ENCODE results near the gene CORO2B. TPM values are rescaled to one million over a fixed set of nuclear protein-coding genes. Genes with fewer than 3 reads are reported as not detected.

Gene CORO2B
- total and polyA plus RNA-seq, 11 donors, result 3.0 to 9.1 (median 5.0) TPM

GRCh38 chr15:68612503-68612902 lies 33.7 kb downstream of the CORO2B start:
- ATAC-seq (no peak), DNase-seq (no peak)
- no peak overlapping the region for H3K27ac ChIP-seq
- no peaks in the 10 kb centered on the region for H3K36me3 ChIP-seq
- 96 to 98% (median 97%) methylated on average over 3 of the region's 3 CpGs for WGBS, 4 donors
- H3K9me3 ChIP-seq, result no peaks in the 10 kb centered on the region
- TF ChIP-seq CTCF (IDR thresholded peaks at IDR 0.05), result no peak
- TF ChIP-seq POLR2A (IDR thresholded peaks at IDR 0.05), result no peak
- intact Hi-C loops (cut with DNase I), result loop anchor here in 1 of 10 donors (2.0 kb wide), 1 partner anchor 30 kb away; no protein-coding TSS in a partner anchor
- peaks cover 4 to 63% (median 41%) of the 10 kb centered on the region in 12 donors for H3K4me1 ChIP-seq
- no peaks in the 10 kb centered on the region for H3K27me3 ChIP-seq
- H3K4me3 ChIP-seq, result no peak overlapping the region

- no peaks in the 10 kb centered on the region for H3K27me3 ChIP-seq
- DNase-seq (peak in 1 of 5 donors; percentile 18), ATAC-seq (no peak)
- 95 to 97% (median 97%) methylated on average over 6 of the region's 6 CpGs for WGBS, 4 donors
- no peak overlapping the region for H3K4me3 ChIP-seq
- H3K27ac ChIP-seq, result no peak overlapping the region
- H3K36me3 ChIP-seq, result no peaks in the 10 kb centered on the region
- H3K4me1 ChIP-seq, result peaks cover 0 to 59% (median 37%) of the 10 kb centered on the region in 12 donors
- H3K9me3 ChIP-seq, result no peaks in the 10 kb centered on the region
- intact Hi-C loops (cut with DNase I), result loop anchor here in 1 of 10 donors (2.0 kb wide), 1 partner anchor 30 kb away; no protein-coding TSS in a partner anchor
- TF ChIP-seq POLR2A (IDR thresholded peaks at IDR 0.05) (no peak), CTCF (IDR thresholded peaks at IDR 0.05) (no peak)
Observed at GRCh38 chr15:68612979-68613740, 34.4 kb downstream of the CORO2B start.

- Histone ChIP-seq H3K27me3 (no peaks in the 10 kb centered on the region), H3K9me3 (no peaks in the 10 kb centered on the region), H3K27ac (peak overlapping the region in 10 of 12 donors; percentile 17 to 70 (median 45)), H3K4me3 (peak overlapping the region in 2 of 12 donors; percentile 2 to 14), H3K36me3 (no peaks in the 10 kb centered on the region), H3K4me1 (peaks cover 0 to 59% (median 28%) of the 10 kb centered on the region in 12 donors)
- 41 to 67% (median 54%) methylated on average over 12 to 17 of the region's 17 CpGs for WGBS, 4 donors
- no peak for TF ChIP-seq CTCF (IDR thresholded peaks at IDR 0.05)
- peak; percentile 43 to 73 (median 47) for ATAC-seq
- peak; percentile 55 to 79 (median 73) for DNase-seq
- intact Hi-C loops (cut with DNase I), result no loop called here
Observed at GRCh38 chr15:68614286-68615035, 35.7 kb downstream of the CORO2B start.

GRCh38 chr15:68615301-68615700 lies 36.5 kb downstream of the CORO2B start:
- Histone ChIP-seq H3K27ac (peak overlapping the region in 9 of 12 donors; percentile 17 to 70 (median 44)), H3K27me3 (no peaks in the 10 kb centered on the region), H3K36me3 (no peaks in the 10 kb centered on the region), H3K9me3 (no peaks in the 10 kb centered on the region), H3K4me3 (no peak overlapping the region), H3K4me1 (peaks cover 0 to 56% (median 25%) of the 10 kb centered on the region in 12 donors)
- WGBS, 4 donors, result 81 to 100% (median 85%) methylated on average over 1 of the region's 1 CpG
- no peak for DNase-seq
- no peak for ATAC-seq
- intact Hi-C loops (cut with DNase I), result no loop called here
- TF ChIP-seq CTCF (IDR thresholded peaks at IDR 0.05) (no peak), POLR2A (IDR thresholded peaks at IDR 0.05) (no peak)
